GM18517 (cell line): ENCODE measurements around the gene GLIS1.

Source experiments
- ATAC-seq: cut with Tn5 transposase; IDR thresholded peaks from one replicate; pipeline ENCODE4 v1.9.1; 2021; ENCODE audit warnings: mild to moderate bottlenecking, moderate library complexity; ENCODE audit not compliant: unreplicated experiment

GLIS1 gene

GRCh38 chr1:53502641-53503432 is 236.1 kb downstream of the GLIS1 start:
- ATAC-seq: no peak

GRCh38 chr1:53501065-53502005 is 237.6 kb downstream of the GLIS1 start:
- no peak for ATAC-seq

- no peak for ATAC-seq
Observed at GRCh38 chr1:53500204-53501064, 238.5 kb downstream of the GLIS1 start.

GRCh38 chr1:53499257-53500203 is 239.4 kb downstream of the GLIS1 start:
- ATAC-seq: no peak

GRCh38 chr1:53498555-53499131 is 240.3 kb downstream of the GLIS1 start:
- no peak for ATAC-seq

GRCh38 chr1:53495633-53496345 is 243.2 kb downstream of the GLIS1 start:
- no peak for ATAC-seq

- no peak for ATAC-seq
Observed at GRCh38 chr1:53490351-53490750, 248.6 kb downstream of the GLIS1 start.

- ATAC-seq: no peak
Observed at GRCh38 chr1:53486395-53487026, 252.5 kb downstream of the GLIS1 start.

- no peak for ATAC-seq
Observed at GRCh38 chr1:53485478-53486394, 253.2 kb downstream of the GLIS1 start.

GRCh38 chr1:53484705-53485477 is 254.1 kb downstream of the GLIS1 start:
- no peak for ATAC-seq

GRCh38 chr1:53483656-53484055 is 255.3 kb downstream of the GLIS1 start:
- ATAC-seq: no peak

- ATAC-seq: no peak
Observed at GRCh38 chr1:53483170-53483569, 255.8 kb downstream of the GLIS1 start.

- ATAC-seq: no peak
Observed at GRCh38 chr1:53482441-53483153, 256.4 kb downstream of the GLIS1 start.

GRCh38 chr1:53481456-53481855 is 257.5 kb downstream of the GLIS1 start:
- no peak for ATAC-seq

- no peak for ATAC-seq
Observed at GRCh38 chr1:53480678-53481077, 258.3 kb downstream of the GLIS1 start.

GRCh38 chr1:53478502-53478818 is 260.5 kb downstream of the GLIS1 start:
- no peak for ATAC-seq
